HepG2 (cell line): ENCODE results near the gene ETFB.

Source experiments
- AKAP8 ChIP-seq: sonication (generic); formaldehyde crosslinking; IDR thresholded peaks from 2 replicates; pipeline ENCODE4 v1.5.1; 2020; ENCODE audit warnings: mild to moderate bottlenecking, missing genetic modification reagents
- BHLHE40 ChIP-seq: IDR thresholded peaks from 2 replicates; pipeline ENCODE4 v1.6.1; 2011; ENCODE audit warnings: low read length, improper control_type of control experiment
- CHD4 ChIP-seq: fragments of 200-600 bp; sonication (generic); IDR thresholded peaks from 2 replicates; pipeline ENCODE4 v1.7.0; 2017; ENCODE audit warnings: mild to moderate bottlenecking, low read length, borderline replicate concordance
- DZIP1 ChIP-seq: sonication (generic); formaldehyde crosslinking; IDR thresholded peaks from 2 replicates; pipeline ENCODE4 v1.5.0; 2020; ENCODE audit warnings: mild to moderate bottlenecking, missing genetic modification reagents
- EP300 ChIP-seq, 3 experiments: sonication (generic) in 1 of 3; formaldehyde crosslinking in 1 of 3; IDR thresholded peaks; 2 replicates each; pipeline versions ENCODE4 v1.5.1 to v1.6.1; 2011 to 2020; ENCODE audit warnings: low read depth in 2 of 3, low read length in 2 of 3, borderline replicate concordance in 1 of 3, improper control_type of control experiment in 1 of 3, mild to moderate bottlenecking in 1 of 3, missing genetic modification reagents in 1 of 3, moderate library complexity in 1 of 3
- HHEX ChIP-seq: IDR thresholded peaks from 2 replicates; pipeline ENCODE4 v1.6.1; 2016; ENCODE audit warnings: control low read depth
- NR2F2 ChIP-seq: IDR thresholded peaks from 2 replicates; pipeline ENCODE4 v1.6.1; 2012; ENCODE audit warnings: low read depth, inconsistent platforms, borderline replicate concordance
- RFX5 ChIP-seq: IDR thresholded peaks from 2 replicates; pipeline ENCODE4 v1.6.1; 2011; ENCODE audit warnings: low read depth, low read length, improper control_type of control experiment
- SP1 ChIP-seq, 2 experiments: fragments of 450-650 bp in 1 of 2; sonication (generic) in 1 of 2; formaldehyde crosslinking in 1 of 2; IDR thresholded peaks; 2 replicates each; pipeline versions ENCODE4 v1.4.0 to v1.6.1; 2016 to 2020; ENCODE audit warnings: missing genetic modification reagents in 1 of 2
- TAF1 ChIP-seq: sonication (generic); formaldehyde crosslinking; IDR thresholded peaks from 2 replicates; pipeline ENCODE4 v1.4.0; 2020; ENCODE audit warnings: missing genetic modification reagents
- ZFP36 ChIP-seq: fragments of 150-350 bp; IDR thresholded peaks from 2 replicates; pipeline ENCODE4 v1.6.1; 2018; ENCODE audit warnings: borderline replicate concordance, low read length, low read depth; ENCODE audit not compliant: partially characterized antibody
- ZNF407 ChIP-seq: sonication (generic); formaldehyde crosslinking; IDR thresholded peaks from one replicate; pipeline ENCODE4 v1.5.1; 2020; ENCODE audit warnings: mild to moderate bottlenecking, missing genetic modification reagents; ENCODE audit errors: not compliant biosample characterization

DNA sequence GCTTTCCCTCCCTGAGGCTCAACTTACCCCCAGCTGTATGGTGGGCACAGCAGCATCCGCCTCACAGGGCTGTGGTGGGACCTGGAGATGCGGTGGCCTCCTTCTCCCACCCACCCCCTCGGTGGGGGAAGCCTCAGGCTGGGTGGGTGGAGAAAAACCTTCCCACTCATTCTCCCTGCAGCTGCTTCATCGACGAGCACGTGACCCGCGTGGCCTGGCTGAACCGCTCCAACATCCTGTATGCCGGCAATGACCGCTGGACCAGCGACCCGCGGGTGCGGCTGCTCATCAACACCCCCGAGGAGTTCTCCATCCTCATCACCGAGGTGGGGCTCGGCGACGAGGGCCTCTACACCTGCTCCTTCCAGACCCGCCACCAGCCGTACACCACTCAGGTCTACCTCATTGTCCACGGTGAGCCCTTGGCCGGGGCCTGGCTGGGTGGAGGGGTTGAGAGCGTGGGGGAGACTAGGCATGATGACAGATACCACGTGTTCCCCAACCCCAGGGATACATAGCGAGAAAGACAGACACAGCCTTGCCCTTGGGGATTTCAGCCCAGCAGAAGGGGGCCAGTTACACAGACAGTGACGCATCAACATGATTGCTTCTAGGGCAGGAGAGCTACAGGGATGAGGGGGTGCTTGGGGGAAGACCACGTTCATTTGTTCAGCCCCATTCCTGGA, 42.6 kb downstream of the ETFB start:
- TF ChIP-seq RFX5 (no peak), BHLHE40 (no peak), AKAP8 (CRISPR knock-in tag) (no peak), DZIP1 (CRISPR knock-in tag) (no peak), ZNF407 (CRISPR knock-in tag) (no peak), HHEX (no peak), SP1 (IDR thresholded peaks at IDR 0.05) (no peak), SP1 (CRISPR knock-in tag; IDR thresholded peaks at IDR 0.05) (no peak), TAF1 (CRISPR knock-in tag) (no peak), EP300 (IDR thresholded peaks at IDR 0.05; ENCODE audit: low read depth in 2 of 2, low read length in 2 of 2) (no peak), EP300 (CRISPR knock-in tag; IDR thresholded peaks at IDR 0.05; ENCODE audit: borderline replicate concordance) (no peak), NR2F2 (no peak), ZFP36 (no peak), CHD4 (no peak)
